HepG2 (cell line): ENCODE data around the gene HDAC4. TPM values are rescaled to one million over a fixed set of nuclear protein-coding genes. Genes with fewer than 3 reads are reported as not detected.

ENCODE experiments used
- E2F1 ChIP-seq: sonication (generic); formaldehyde crosslinking; IDR thresholded peaks from 2 replicates; pipeline ENCODE4 v1.5.0; 2020; ENCODE audit warnings: missing genetic modification reagents
- EHMT2 ChIP-seq: fragments of 200-600 bp; sonication (generic); IDR thresholded peaks from 2 replicates; pipeline ENCODE4 v1.7.0; 2017; ENCODE audit warnings: antibody characterized with exemption, low read depth, low read length, borderline replicate concordance
- GATAD2A ChIP-seq: IDR thresholded peaks from 2 replicates; pipeline ENCODE4 v1.6.1; 2016
- MAFG ChIP-seq: sonication (generic); formaldehyde crosslinking; IDR thresholded peaks from 2 replicates; pipeline ENCODE4 v1.5.1; 2020; ENCODE audit warnings: mild to moderate bottlenecking, missing genetic modification reagents
- MEF2D ChIP-seq: sonication (generic); formaldehyde crosslinking; IDR thresholded peaks from 2 replicates; pipeline ENCODE4 v1.5.1; 2020; ENCODE audit warnings: mild to moderate bottlenecking, missing genetic modification reagents
- MEIS1 ChIP-seq: sonication (generic); formaldehyde crosslinking; IDR thresholded peaks from 2 replicates; pipeline ENCODE4 v1.9.0; 2021; ENCODE audit warnings: mild to moderate bottlenecking, missing genetic modification reagents, moderate library complexity, borderline replicate concordance
- NFE2L1 ChIP-seq: sonication (generic); formaldehyde crosslinking; IDR thresholded peaks from 2 replicates; pipeline ENCODE4 v1.4.0; 2020; ENCODE audit warnings: missing genetic modification reagents, mild to moderate bottlenecking, borderline replicate concordance
- PAXIP1 ChIP-seq: sonication (generic); formaldehyde crosslinking; conservative IDR thresholded peaks from 2 replicates; pipeline ENCODE4 v1.4.0; 2020; ENCODE audit warnings: mild to moderate bottlenecking, missing genetic modification reagents, moderate library complexity
- PRDM10 ChIP-seq: sonication (generic); formaldehyde crosslinking; IDR thresholded peaks from 2 replicates; pipeline ENCODE4 v1.4.0; 2020; ENCODE audit warnings: low read depth, missing genetic modification reagents
- SALL2 ChIP-seq: sonication (generic); formaldehyde crosslinking; IDR thresholded peaks from 2 replicates; pipeline ENCODE4 v1.8.1; 2023; ENCODE audit warnings: mild to moderate bottlenecking, missing genetic modification reagents, inconsistent platforms
- SP5 ChIP-seq: IDR thresholded peaks from 2 replicates; pipeline ENCODE4 v1.6.1; 2016; ENCODE audit warnings: low read depth, borderline replicate concordance
- TFE3 ChIP-seq: IDR thresholded peaks from 2 replicates; pipeline ENCODE4 v1.6.1; 2016
- THAP7 ChIP-seq: sonication (generic); formaldehyde crosslinking; IDR thresholded peaks from 2 replicates; pipeline ENCODE4 v1.8.1; 2023; ENCODE audit warnings: mild to moderate bottlenecking, missing genetic modification reagents
- TOPORS ChIP-seq: sonication (generic); formaldehyde crosslinking; IDR thresholded peaks from 2 replicates; pipeline ENCODE4 v1.8.0; 2023; ENCODE audit warnings: mild to moderate bottlenecking, missing genetic modification reagents
- ZNF547 ChIP-seq: sonication (generic); formaldehyde crosslinking; IDR thresholded peaks from 2 replicates; pipeline ENCODE4 v1.5.1; 2020; ENCODE audit warnings: mild to moderate bottlenecking, missing genetic modification reagents
- ZNF749 ChIP-seq: sonication (generic); formaldehyde crosslinking; IDR thresholded peaks from 2 replicates; pipeline ENCODE4 v1.8.0; 2022; ENCODE audit warnings: mild to moderate bottlenecking, missing genetic modification reagents, moderate library complexity, borderline replicate concordance
- ZNF850 ChIP-seq: sonication (generic); formaldehyde crosslinking; conservative IDR thresholded peaks from 2 replicates; pipeline ENCODE4 v1.9.0; 2021; ENCODE audit warnings: mild to moderate bottlenecking, missing genetic modification reagents
- polyA plus RNA-seq, 8 experiments: library from polyadenylated mRNA; depleted of rRNA in 3 of 8; stranded (reverse) in 7 of 8; unstranded in 1 of 8; fragments of >200 nt; fragmentation: Illumina TruSeq in 4 of 8; extraction: Trizol in 4 of 8; gene quantifications; 2 replicates each; pipeline versions ENCODE4 v1.2.1 to v1.2.3, GENCODE V29; 2011 to 2016; ENCODE audit warnings: low read depth in 4 of 8, missing spikeins in 1 of 8, mixed read lengths in 1 of 8; ENCODE audit not compliant: insufficient read depth in 1 of 8
- total RNA-seq, 5 experiments: library from RNA; depleted of rRNA; stranded (reverse); fragments of >200 nt; fragmentation: Illumina TruSeq; extraction: Trizol; gene quantifications; 2 replicates each; pipeline ENCODE4 v1.2.3, GENCODE V29; 2016; ENCODE audit warnings: low read depth in 1 of 5

The HDAC4 gene
- total and polyA plus RNA-seq, 2 of the 13 experiments (the other 11 are each of a cell fraction or from before 2014, with no cell fraction given): 10.1 to 11.5 TPM

- TF ChIP-seq GATAD2A (CRISPR knock-in tag): peak; percentile 55
- TF ChIP-seq TOPORS (CRISPR knock-in tag): 0 out of 2 replicates have a peak, but pooled peaks have one; percentile 82
- TF ChIP-seq ZNF749 (CRISPR knock-in tag): no peak
- peak; percentile 85 for TF ChIP-seq PAXIP1 (CRISPR knock-in tag)
- TF ChIP-seq MEF2D (CRISPR knock-in tag): peak; percentile 100
- 0 out of 2 replicates have a peak, but pooled peaks have one; percentile 35 for TF ChIP-seq E2F1 (CRISPR knock-in tag)
- no peak for TF ChIP-seq ZNF850 (CRISPR knock-in tag)
- TF ChIP-seq SALL2 (CRISPR knock-in tag): no peak; the same call in 1 of the 2 replicates
- no peak for TF ChIP-seq PRDM10 (CRISPR knock-in tag)
- TF ChIP-seq MEIS1: no peak; the same call in 1 of the 2 replicates
- no peak for TF ChIP-seq MAFG (CRISPR knock-in tag)
- TF ChIP-seq THAP7 (CRISPR knock-in tag): 0 out of 2 replicates have a peak, but pooled peaks have one; percentile 24
- no peak for TF ChIP-seq EHMT2
- TF ChIP-seq ZNF547 (CRISPR knock-in tag): no peak
- TF ChIP-seq SP5: no peak
- no peak; the same call in 1 of the 2 replicates for TF ChIP-seq TFE3 (CRISPR knock-in tag)
- no peak for TF ChIP-seq NFE2L1 (CRISPR knock-in tag)
These were observed 104.5 kb downstream of the HDAC4 start (continued) for GRCh38 chr2:239296020-239296932.
